Stomach smooth muscle (tissue), 2 donors: ENCODE measurements around the gene MSRB3.

ENCODE experiments used
- H3K27ac ChIP-seq: one replicate; pipeline ENCODE4 v1.7.0; 2013; ENCODE audit warnings: mild to moderate bottlenecking, low read length, inconsistent platforms
- H3K27me3 ChIP-seq, 2 donors: one replicate each; pipeline ENCODE4 v1.7.0; 2013; ENCODE audit warnings: low read length in 2 of 2; ENCODE audit not compliant: insufficient read depth in 2 of 2, control insufficient read depth in 1 of 2
- H3K36me3 ChIP-seq, 2 donors: one replicate each; pipeline ENCODE4 v1.7.0; 2013; ENCODE audit warnings: low read length in 2 of 2; ENCODE audit not compliant: control insufficient read depth in 2 of 2, insufficient read depth in 2 of 2
- H3K4me1 ChIP-seq: one replicate; pipeline ENCODE4 v1.7.0; 2013; ENCODE audit warnings: low read length; ENCODE audit not compliant: control insufficient read depth, insufficient read depth
- H3K4me3 ChIP-seq, 2 donors: one replicate each; pipeline ENCODE4 v1.7.0; 2013; ENCODE audit warnings: low read length in 2 of 2
- H3K9ac ChIP-seq, 2 donors: one replicate each; pipeline ENCODE4 v1.7.0; 2013; ENCODE audit warnings: low read length in 2 of 2, mild to moderate bottlenecking in 1 of 2
- H3K9me3 ChIP-seq, 2 donors: one replicate each; pipeline ENCODE4 v1.7.0; 2013; ENCODE audit warnings: low read length in 2 of 2; ENCODE audit not compliant: control insufficient read depth in 2 of 2
- donor health status: healthy.
- donor health status: Pancreatic carcinoma.

The MSRB3 gene

GRCh38 chr12:65495233-65495632 is 216.8 kb downstream of the MSRB3 start:
- H3K4me3 ChIP-seq = no peak overlapping the region
- no peaks in the 10 kb centered on the region for H3K4me1 ChIP-seq
- no peaks in the 10 kb centered on the region for H3K36me3 ChIP-seq
- no peak overlapping the region for H3K27ac ChIP-seq
- no peak overlapping the region for H3K9ac ChIP-seq
- no peaks in the 10 kb centered on the region for H3K27me3 ChIP-seq
- no peaks in the 10 kb centered on the region for H3K9me3 ChIP-seq

GRCh38 chr12:65496617-65497016 is 218.1 kb downstream of the MSRB3 start:
- Histone ChIP-seq H3K4me1 (peaks cover 3% of the 10 kb centered on the region), H3K27ac (no peak overlapping the region), H3K36me3 (no peaks in the 10 kb centered on the region), H3K4me3 (no peak overlapping the region), H3K27me3 (no peaks in the 10 kb centered on the region), H3K9ac (no peak overlapping the region), H3K9me3 (no peaks in the 10 kb centered on the region)

DNA sequence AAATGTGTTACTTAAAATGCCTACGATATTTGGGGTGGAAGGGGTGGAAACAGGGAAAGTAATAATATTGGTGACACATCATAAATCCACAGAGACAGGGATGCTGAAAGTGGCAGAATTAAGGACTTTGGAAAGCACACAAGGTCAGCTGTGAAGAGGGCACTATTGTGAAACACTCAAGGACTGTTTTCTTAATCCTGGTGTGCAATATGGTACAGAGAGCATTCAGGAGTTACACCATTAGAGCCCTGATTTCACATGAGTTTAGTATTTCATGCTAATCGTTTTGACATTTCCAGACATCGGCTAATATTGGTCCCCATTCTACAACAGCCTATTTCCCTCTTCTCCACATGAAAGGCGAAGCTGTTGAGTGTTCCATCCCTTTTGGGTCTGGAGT is 219.2 kb downstream of the MSRB3 start:
- H3K4me3 ChIP-seq = no peak overlapping the region
- no peaks in the 10 kb centered on the region for H3K9me3 ChIP-seq
- no peaks in the 10 kb centered on the region for H3K36me3 ChIP-seq
- no peaks in the 10 kb centered on the region for H3K27me3 ChIP-seq
- H3K4me1 ChIP-seq = peaks cover 3% of the 10 kb centered on the region
- no peak overlapping the region for H3K9ac ChIP-seq
- no peak overlapping the region for H3K27ac ChIP-seq

DNA sequence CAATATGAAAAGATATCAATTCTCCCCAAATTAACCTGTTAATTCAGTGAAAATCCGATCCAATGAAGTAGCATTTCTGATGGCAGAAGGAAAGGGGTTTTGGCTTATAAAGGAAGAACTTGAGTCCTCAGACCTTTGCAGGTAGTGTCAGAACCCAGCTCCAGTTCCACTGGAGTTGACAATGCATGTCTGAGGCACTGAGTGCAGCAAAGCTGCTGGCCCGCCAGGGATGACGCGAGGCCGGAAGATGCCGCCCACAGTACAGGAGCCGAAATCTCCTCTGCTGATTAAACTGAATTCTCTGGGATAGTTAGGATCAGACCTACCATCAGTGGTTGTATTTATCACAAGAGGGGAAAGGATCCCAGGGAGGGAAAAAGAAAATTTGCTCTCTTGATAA is 220.7 kb downstream of the MSRB3 start:
- H3K27ac ChIP-seq = no peak overlapping the region
- no peak overlapping the region for H3K4me3 ChIP-seq
- peaks cover 3% of the 10 kb centered on the region for H3K4me1 ChIP-seq
- no peaks in the 10 kb centered on the region for H3K36me3 ChIP-seq
- H3K27me3 ChIP-seq = no peaks in the 10 kb centered on the region
- no peak overlapping the region for H3K9ac ChIP-seq
- no peaks in the 10 kb centered on the region for H3K9me3 ChIP-seq

GRCh38 chr12:65500091-65500900 is 221.8 kb downstream of the MSRB3 start:
- Histone ChIP-seq H3K4me3 (no peak overlapping the region), H3K36me3 (no peaks in the 10 kb centered on the region), H3K9me3 (no peaks in the 10 kb centered on the region), H3K4me1 (peaks cover 3% of the 10 kb centered on the region), H3K27me3 (no peaks in the 10 kb centered on the region), H3K27ac (no peak overlapping the region), H3K9ac (no peak overlapping the region)

- no peaks in the 10 kb centered on the region for H3K27me3 ChIP-seq
- no peak overlapping the region for H3K27ac ChIP-seq
- H3K36me3 ChIP-seq = no peaks in the 10 kb centered on the region
- H3K4me3 ChIP-seq = no peak overlapping the region
- H3K4me1 ChIP-seq = peaks cover 3% of the 10 kb centered on the region
- H3K9ac ChIP-seq = no peak overlapping the region
- no peaks in the 10 kb centered on the region for H3K9me3 ChIP-seq
These were observed 222.7 kb downstream of the MSRB3 start for GRCh38 chr12:65501093-65501621.

- Histone ChIP-seq H3K4me1 (peaks cover 3% of the 10 kb centered on the region), H3K9ac (no peak overlapping the region), H3K36me3 (no peaks in the 10 kb centered on the region), H3K27ac (no peak overlapping the region), H3K4me3 (no peak overlapping the region), H3K9me3 (no peaks in the 10 kb centered on the region), H3K27me3 (no peaks in the 10 kb centered on the region)
These were observed 223.5 kb downstream of the MSRB3 start for GRCh38 chr12:65501935-65502334.

GRCh38 chr12:65504417-65504816 is 225.9 kb downstream of the MSRB3 start:
- Histone ChIP-seq H3K4me3 (no peak overlapping the region), H3K27me3 (no peaks in the 10 kb centered on the region), H3K9ac (no peak overlapping the region), H3K27ac (no peak overlapping the region), H3K4me1 (peaks cover 3% of the 10 kb centered on the region), H3K9me3 (no peaks in the 10 kb centered on the region), H3K36me3 (no peaks in the 10 kb centered on the region)

DNA sequence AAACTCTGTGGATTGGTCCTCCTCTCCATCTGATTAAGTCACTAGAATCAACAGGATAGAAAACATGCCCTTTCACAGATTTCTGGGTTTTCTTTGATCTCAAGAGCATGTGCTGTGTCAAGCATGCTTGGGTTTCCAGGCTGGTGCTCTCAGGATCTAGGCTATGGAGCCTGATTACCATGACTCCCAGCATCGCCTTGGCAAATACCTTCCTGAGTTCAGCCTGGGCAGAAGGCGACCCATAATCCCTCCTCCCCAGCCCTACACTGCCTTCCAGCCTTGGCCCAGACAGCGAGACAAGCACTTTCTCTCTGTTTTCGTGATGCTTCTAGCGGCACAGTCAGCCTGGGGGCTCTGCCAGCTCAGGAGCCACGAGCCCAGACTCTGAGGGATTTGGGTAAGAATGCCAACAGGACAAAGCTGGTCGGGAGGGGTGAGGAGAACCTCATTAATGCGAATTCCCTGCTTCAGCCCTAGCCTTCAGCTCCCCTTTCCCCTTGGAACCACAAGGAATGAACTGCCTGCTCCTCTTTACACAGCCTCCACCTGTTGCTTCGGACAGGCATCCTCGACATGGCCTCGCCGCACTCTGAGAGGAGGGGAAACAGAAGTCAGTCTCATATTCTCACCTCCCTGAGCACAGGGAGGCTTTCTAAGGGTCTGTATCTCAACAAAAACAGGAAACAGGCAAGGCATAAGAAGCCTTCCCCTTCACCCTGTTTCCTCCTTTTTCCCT is 227.1 kb downstream of the MSRB3 start:
- H3K36me3 ChIP-seq = no peaks in the 10 kb centered on the region
- no peaks in the 10 kb centered on the region for H3K9me3 ChIP-seq
- no peak overlapping the region for H3K9ac ChIP-seq
- no peaks in the 10 kb centered on the region for H3K27me3 ChIP-seq
- H3K4me1 ChIP-seq = peaks cover 8% of the 10 kb centered on the region
- no peak overlapping the region for H3K27ac ChIP-seq
- H3K4me3 ChIP-seq = no peak overlapping the region

GRCh38 chr12:65508276-65509035 is 230.0 kb downstream of the MSRB3 start:
- no peak overlapping the region for H3K4me3 ChIP-seq
- H3K27me3 ChIP-seq = no peaks in the 10 kb centered on the region
- H3K4me1 ChIP-seq = peaks cover 16% of the 10 kb centered on the region
- H3K9ac ChIP-seq = no peak overlapping the region
- no peaks in the 10 kb centered on the region for H3K36me3 ChIP-seq
- no peak overlapping the region for H3K27ac ChIP-seq
- H3K9me3 ChIP-seq = no peaks in the 10 kb centered on the region
